Endothelial cell of umbilical vein (primary cell): ENCODE measurements around the gene TMEM87B. TPM values are rescaled to one million over a fixed set of nuclear protein-coding genes. Genes with fewer than 3 reads are reported as not detected.
A peak's percentile ranks its signal among the peaks of the same experiment; 100 is the strongest.

Experiments used
- BruUV-seq: library from RNA; stranded (reverse); fragments of 400-500 nt; replicated peaks from 2 replicates; lab custom pipeline; 2021; lab: Mats Ljungman, UMichigan
- CTCF ChIA-PET: fragments of 300-600, 350-600 bp; sonication (Branson Sonifier 250); formaldehyde crosslinking; loops from one replicate; lab custom pipeline; 2021; ENCODE audit warnings: antibody characterized with exemption, inconsistent platforms; lab: Charles Lee
- POLR2A ChIA-PET: fragments of 300-600, 350-600 bp; sonication (Branson Sonifier 250); formaldehyde crosslinking; loops from one replicate; lab custom pipeline; 2021; ENCODE audit warnings: antibody characterized with exemption, inconsistent platforms; lab: Charles Lee
- DNase-seq: peaks from one replicate; pipeline ENCODE4 v3.0.0-alpha.2; 2011; ENCODE audit warnings: low read depth, low spot score
- FAIRE-seq: peaks from 2 replicates; lab custom pipeline; 2011; peaks lifted over from hg19 to GRCh38; lab: Jason Lieb, UNC
- H2AFZ ChIP-seq: 2 replicates; pipeline ENCODE4 v1.6.0; 2012; ENCODE audit warnings: low read depth, low read length, control low read depth, inconsistent platforms
- H3K27ac ChIP-seq: 2 replicates; pipeline ENCODE4 v1.5.1; 2011; ENCODE audit warnings: low read depth, mild to moderate bottlenecking, control low read depth, low read length, moderate library complexity; ENCODE audit not compliant: insufficient read depth
- H3K27me3 ChIP-seq, 2 experiments: 2 replicates each; pipeline versions ENCODE4 v1.6.0 to v1.6.1; 2011; ENCODE audit warnings: low read length in 2 of 2, mixed read lengths in 1 of 2; ENCODE audit not compliant: control insufficient read depth in 2 of 2, insufficient read depth in 2 of 2
- H3K36me3 ChIP-seq, 2 experiments: 2 replicates in 1 of 2; 3 replicates in 1 of 2; pipeline ENCODE4 v1.5.1; 2011; ENCODE audit warnings: low read length in 2 of 2, mild to moderate bottlenecking in 1 of 2, moderate library complexity in 1 of 2; ENCODE audit not compliant: control insufficient read depth in 2 of 2, insufficient read depth in 2 of 2; ENCODE audit errors: extremely low read depth in 1 of 2
- H3K4me1 ChIP-seq: 3 replicates; pipeline ENCODE4 v1.5.1; 2011; ENCODE audit warnings: mild to moderate bottlenecking, low read length; ENCODE audit not compliant: control insufficient read depth, insufficient read depth; ENCODE audit errors: extremely low read depth
- H3K4me2 ChIP-seq: 2 replicates; pipeline ENCODE4 v1.6.1; 2011; ENCODE audit warnings: low read length, control low read depth, mixed read lengths; ENCODE audit not compliant: insufficient read depth
- H3K4me3 ChIP-seq, 3 experiments: fragments of 200-600 bp in 1 of 3; sonication (generic), shearing (Covaris generic) in 1 of 3; replicated peaks in 1 of 3; 2 replicates each; pipeline ENCODE4 v1.5.1; 2011 to 2016; ENCODE audit warnings: control low read depth in 3 of 3, low read length in 3 of 3, mild to moderate bottlenecking in 2 of 3, inconsistent platforms in 1 of 3, low read depth in 1 of 3, moderate library complexity in 1 of 3; ENCODE audit not compliant: insufficient read depth in 1 of 3
- H3K79me2 ChIP-seq: 2 replicates; pipeline ENCODE4 v1.6.0; 2012; ENCODE audit warnings: low read length, inconsistent platforms; ENCODE audit not compliant: control insufficient read depth, insufficient read depth
- H3K9ac ChIP-seq: replicated peaks from 2 replicates; pipeline ENCODE3; 2011; ENCODE audit warnings: low read length, control low read depth; ENCODE audit not compliant: insufficient read depth; ENCODE audit errors: extremely low read depth
- H3K9me1 ChIP-seq: replicated peaks from 3 replicates; pipeline ENCODE4 v1.6.0; 2011; ENCODE audit warnings: mild to moderate bottlenecking, low read length; ENCODE audit not compliant: control insufficient read depth, insufficient read depth; ENCODE audit errors: extremely low read depth
- H3K9me3 ChIP-seq: replicated peaks from 2 replicates; pipeline ENCODE4 v1.5.1; 2012; ENCODE audit warnings: low read length, inconsistent platforms; ENCODE audit not compliant: control insufficient read depth, insufficient read depth
- H4K20me1 ChIP-seq: replicated peaks from 2 replicates; pipeline ENCODE3; 2011; ENCODE audit warnings: mild to moderate bottlenecking, low read length; ENCODE audit not compliant: control insufficient read depth, insufficient read depth; ENCODE audit errors: extremely low read depth
- CTCF ChIP-seq, 2 donors: IDR thresholded peaks; 1 replicate in 1 of 2; 2 replicates in 1 of 2; pipeline ENCODE4 v1.5.1; 2011; ENCODE audit warnings: low read length in 2 of 2, mild to moderate bottlenecking in 2 of 2, moderate library complexity in 2 of 2, control low read depth in 1 of 2, inconsistent platforms in 1 of 2, low read depth in 1 of 2; ENCODE audit not compliant: insufficient read depth in 1 of 2; ENCODE audit errors: extremely low read depth in 1 of 2
- EZH2 ChIP-seq: IDR thresholded peaks from 2 replicates; pipeline ENCODE4 v1.6.1; 2012; ENCODE audit warnings: borderline replicate concordance, low read depth, mild to moderate bottlenecking, moderate library complexity, low read length, inconsistent platforms; ENCODE audit not compliant: severe bottlenecking
- FOS ChIP-seq: IDR thresholded peaks from 2 replicates; pipeline ENCODE4 v1.6.1; 2011; ENCODE audit warnings: mild to moderate bottlenecking, low read length, moderate library complexity, borderline replicate concordance; ENCODE audit not compliant: insufficient read depth
- GATA2 ChIP-seq: IDR thresholded peaks from 2 replicates; pipeline ENCODE4 v1.7.0; 2011; ENCODE audit warnings: low read depth, mild to moderate bottlenecking, moderate library complexity, mixed read lengths, low read length; ENCODE audit not compliant: insufficient read length, insufficient read depth
- JUN ChIP-seq: IDR thresholded peaks from 2 replicates; pipeline ENCODE4 v1.6.1; 2011; ENCODE audit warnings: borderline replicate concordance, low read depth; ENCODE audit not compliant: insufficient read length, insufficient read depth
- MAX ChIP-seq: IDR thresholded peaks from 2 replicates; pipeline ENCODE4 v1.6.1; 2011; ENCODE audit not compliant: insufficient read depth, insufficient read length
- MYC ChIP-seq: IDR thresholded peaks from one replicate; pipeline ENCODE4 v1.6.1; 2011; ENCODE audit warnings: mild to moderate bottlenecking, low read depth, low read length
- POLR2A ChIP-seq: IDR thresholded peaks from 2 replicates; pipeline ENCODE4 v1.6.1; 2012; ENCODE audit warnings: low read depth, mild to moderate bottlenecking, control low read depth, low read length
- POLR2AphosphoS5 ChIP-seq: IDR thresholded peaks from 2 replicates; pipeline ENCODE4 v1.6.1; 2012; ENCODE audit warnings: low read depth, mild to moderate bottlenecking, control low read depth, low read length, moderate library complexity; ENCODE audit not compliant: insufficient read depth
- dilution Hi-C: fragments of 300-500 bp; cut with MboI; formaldehyde crosslinking; loops from one replicate; pipeline ENCODE4 v1.15.0; 2019; ENCODE audit warnings: low sequenced_read_pairs; ENCODE audit not compliant: extremely low pct_ligation_motif_present
- intact Hi-C: fragments of 100-400 bp; cut with micrococcal nuclease; formaldehyde crosslinking; loops from one replicate; pipeline ENCODE4 v1.10.0; 2022
- polyA plus RNA-seq, 4 experiments: library from polyadenylated mRNA; depleted of rRNA in 3 of 4; stranded (reverse) in 3 of 4; unstranded in 1 of 4; fragments of >200 nt; gene quantifications; 2 replicates each; pipeline versions ENCODE4 v1.2.1 to v1.2.3, GENCODE V29; 2011 to 2012; ENCODE audit warnings: missing spikeins in 1 of 4
- total RNA-seq: library from RNA; stranded (reverse); gene quantifications from 2 replicates; pipeline ENCODE4 v1.2.3, GENCODE V29; 2021

TMEM87B gene
- total and polyA plus RNA-seq, 2 donors (not counting 3 experiments of a cell fraction or from before 2014, with no cell fraction given) = 17.6 to 21.5 TPM

- Histone ChIP-seq H3K4me1 (peaks cover 42% of the 10 kb centered on the region), H3K27me3 (no peaks in the 10 kb centered on the region), H3K9me1 (no peaks in the 10 kb centered on the region), H3K9me3 (no peaks in the 10 kb centered on the region), H3K4me3 (no peak overlapping the region), H3K36me3 (no peaks in the 10 kb centered on the region), H3K9ac (peak overlapping the region; percentile 42), H3K79me2 (no peaks in the 10 kb centered on the region), H3K4me2 (peak overlapping the region; percentile 53), H2AFZ (peak overlapping the region; percentile 42), H4K20me1 (no peaks in the 10 kb centered on the region), H3K27ac (peak overlapping the region; percentile 65)
- dilution Hi-C loops (no loop called here), intact Hi-C loops (loop anchor here (1.0 kb wide), 1 partner anchor 133 kb away; the partner anchor contains the start of gene MERTK)
- FAIRE-seq = peak; percentile 80
- ChIA-PET POLR2A (interaction anchor here (0.8 kb wide), 1 partner anchor 12 kb away, joined by 3 read pairs; no protein-coding TSS in a partner anchor), CTCF (interaction anchor here (1.1 to 2.2 kb wide), 4 partner anchors 16 to 144 kb away, joined by 4 to 9 read pairs (median 8); no protein-coding TSS in a partner anchor)
- BruUV-seq = TSS peak; percentile 86
- DNase-seq = peak; percentile 88
- TF ChIP-seq POLR2AphosphoS5 = peak; percentile 41
- no peak for TF ChIP-seq GATA2
Measured at GRCh38 chr2:112031473-112032223, 23.4 kb upstream of the TMEM87B start.

- no peaks in the 10 kb centered on the region for H3K36me3 ChIP-seq
- H4K20me1 ChIP-seq = no peaks in the 10 kb centered on the region
- dilution Hi-C loops (no loop called here), intact Hi-C loops (loop anchor here (1.0 kb wide), 1 partner anchor 134 kb away; the partner anchor contains the start of gene MERTK)
- H3K4me3 ChIP-seq = no peak overlapping the region
- H3K9ac ChIP-seq = peak overlapping the region; percentile 42
- no peaks in the 10 kb centered on the region for H3K9me3 ChIP-seq
- H3K9me1 ChIP-seq = no peaks in the 10 kb centered on the region
- H2AFZ ChIP-seq = no peak overlapping the region
- peaks cover 39% of the 10 kb centered on the region for H3K4me1 ChIP-seq
- ChIA-PET CTCF (interaction anchor here (0.5 to 2.2 kb wide), 12 partner anchors 11 to 144 kb away, joined by 3 to 9 read pairs (median 4); no protein-coding TSS in a partner anchor), POLR2A (no interaction called here)
- H3K79me2 ChIP-seq = no peaks in the 10 kb centered on the region
- H3K4me2 ChIP-seq = peak overlapping the region; percentile 53
- FAIRE-seq (no peak), DNase-seq (no peak)
- no peak for TF ChIP-seq EZH2
- TF ChIP-seq POLR2AphosphoS5 = no peak
- TF ChIP-seq CTCF (IDR thresholded peaks at IDR 0.05; ENCODE audit: extremely low read depth in 1 of 2, insufficient read depth in 1 of 2, low read depth in 1 of 2, low read length in 2 of 2) = no peak
- no peak for TF ChIP-seq POLR2A
- no peak for TF ChIP-seq FOS
- TF ChIP-seq JUN = no peak
- no peak for TF ChIP-seq MYC
- no peak for TF ChIP-seq MAX
- TF ChIP-seq GATA2 = no peak
- no peaks in the 10 kb centered on the region for H3K27me3 ChIP-seq
- H3K27ac ChIP-seq = peak overlapping the region; percentile 65
- no TSS peak for BruUV-seq
Measured at GRCh38 chr2:112032224-112032586, 22.9 kb upstream of the TMEM87B start.
